Skeletal muscle satellite cell (primary cell): ENCODE results near the gene SYNE1.
A peak's percentile ranks its signal among the peaks of the same experiment; 100 is the strongest.

Source experiments
- H3K27me3 ChIP-seq: 2 replicates; pipeline ENCODE4 v1.7.0; 2013; ENCODE audit warnings: low read length; ENCODE audit not compliant: control insufficient read depth, insufficient read depth
- H3K36me3 ChIP-seq: 2 replicates; pipeline ENCODE4 v1.7.0; 2013; ENCODE audit warnings: mild to moderate bottlenecking, control low read depth, low read length; ENCODE audit not compliant: insufficient read depth
- H3K4me1 ChIP-seq: 2 replicates; pipeline ENCODE4 v1.7.0; 2013; ENCODE audit warnings: low read length; ENCODE audit not compliant: control insufficient read depth, insufficient read depth
- H3K4me2 ChIP-seq: 2 replicates; pipeline ENCODE4 v1.7.0; 2013; ENCODE audit warnings: mild to moderate bottlenecking, low read length
- H3K4me3 ChIP-seq: 2 replicates; pipeline ENCODE4 v1.7.0; 2013; ENCODE audit warnings: low read length
- H3K9ac ChIP-seq: 2 replicates; pipeline ENCODE4 v1.7.0; 2013; ENCODE audit warnings: mild to moderate bottlenecking, low read depth, low read length, moderate library complexity
- H3K9me3 ChIP-seq: replicated peaks from 2 replicates; pipeline ENCODE4 v1.7.0; 2013; ENCODE audit warnings: mild to moderate bottlenecking, control low read depth, low read length

SYNE1 gene

GRCh38 chr6:152176268-152176667 is 460.9 kb downstream of the SYNE1 start:
- Histone ChIP-seq H3K4me2 (no peak overlapping the region), H3K27me3 (no peaks in the 10 kb centered on the region), H3K9ac (no peak overlapping the region), H3K36me3 (peaks cover 30% of the 10 kb centered on the region), H3K9me3 (no peaks in the 10 kb centered on the region), H3K4me3 (no peak overlapping the region), H3K4me1 (no peaks in the 10 kb centered on the region)

DNA sequence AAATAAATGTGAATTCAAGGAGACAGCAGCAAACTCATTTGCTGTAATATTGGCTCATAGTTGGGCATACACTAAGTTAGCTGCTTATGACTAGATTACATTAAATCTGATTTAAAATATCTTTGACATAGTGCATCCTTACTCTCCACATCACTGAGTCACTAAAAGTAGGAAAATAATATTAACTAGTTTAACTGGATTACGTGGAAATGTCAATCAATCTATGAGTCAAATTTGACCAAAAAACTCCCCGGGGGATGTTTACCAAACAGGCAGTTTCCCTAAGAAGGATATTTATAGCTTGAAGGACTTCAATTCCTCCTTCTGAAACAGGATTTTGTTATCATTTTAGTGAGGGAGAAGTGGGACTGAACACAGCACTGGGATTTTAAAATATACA is 463.2 kb downstream of the SYNE1 start:
- Histone ChIP-seq H3K36me3 (peaks cover 28% of the 10 kb centered on the region), H3K27me3 (no peaks in the 10 kb centered on the region), H3K9me3 (no peaks in the 10 kb centered on the region), H3K9ac (no peak overlapping the region), H3K4me3 (no peak overlapping the region), H3K4me2 (no peak overlapping the region), H3K4me1 (no peaks in the 10 kb centered on the region)

- Histone ChIP-seq H3K36me3 (peaks cover 28% of the 10 kb centered on the region), H3K9ac (no peak overlapping the region), H3K27me3 (no peaks in the 10 kb centered on the region), H3K4me3 (no peak overlapping the region), H3K4me1 (no peaks in the 10 kb centered on the region), H3K4me2 (no peak overlapping the region), H3K9me3 (no peaks in the 10 kb centered on the region)
Measured at GRCh38 chr6:152173321-152173720, 463.8 kb downstream of the SYNE1 start.

- no peak overlapping the region for H3K4me2 ChIP-seq
- H3K4me1 ChIP-seq, result no peaks in the 10 kb centered on the region
- no peak overlapping the region for H3K4me3 ChIP-seq
- no peaks in the 10 kb centered on the region for H3K27me3 ChIP-seq
- no peak overlapping the region for H3K9ac ChIP-seq
- no peaks in the 10 kb centered on the region for H3K9me3 ChIP-seq
- H3K36me3 ChIP-seq, result peaks cover 29% of the 10 kb centered on the region
Measured at GRCh38 chr6:152170702-152171667, 466.2 kb downstream of the SYNE1 start.

- no peaks in the 10 kb centered on the region for H3K27me3 ChIP-seq
- H3K9ac ChIP-seq, result no peak overlapping the region
- H3K4me3 ChIP-seq, result no peak overlapping the region
- H3K4me2 ChIP-seq, result no peak overlapping the region
- H3K36me3 ChIP-seq, result peaks cover 23% of the 10 kb centered on the region
- no peaks in the 10 kb centered on the region for H3K4me1 ChIP-seq
- H3K9me3 ChIP-seq, result no peaks in the 10 kb centered on the region
Measured at GRCh38 chr6:152170313-152170701, 466.9 kb downstream of the SYNE1 start.

DNA sequence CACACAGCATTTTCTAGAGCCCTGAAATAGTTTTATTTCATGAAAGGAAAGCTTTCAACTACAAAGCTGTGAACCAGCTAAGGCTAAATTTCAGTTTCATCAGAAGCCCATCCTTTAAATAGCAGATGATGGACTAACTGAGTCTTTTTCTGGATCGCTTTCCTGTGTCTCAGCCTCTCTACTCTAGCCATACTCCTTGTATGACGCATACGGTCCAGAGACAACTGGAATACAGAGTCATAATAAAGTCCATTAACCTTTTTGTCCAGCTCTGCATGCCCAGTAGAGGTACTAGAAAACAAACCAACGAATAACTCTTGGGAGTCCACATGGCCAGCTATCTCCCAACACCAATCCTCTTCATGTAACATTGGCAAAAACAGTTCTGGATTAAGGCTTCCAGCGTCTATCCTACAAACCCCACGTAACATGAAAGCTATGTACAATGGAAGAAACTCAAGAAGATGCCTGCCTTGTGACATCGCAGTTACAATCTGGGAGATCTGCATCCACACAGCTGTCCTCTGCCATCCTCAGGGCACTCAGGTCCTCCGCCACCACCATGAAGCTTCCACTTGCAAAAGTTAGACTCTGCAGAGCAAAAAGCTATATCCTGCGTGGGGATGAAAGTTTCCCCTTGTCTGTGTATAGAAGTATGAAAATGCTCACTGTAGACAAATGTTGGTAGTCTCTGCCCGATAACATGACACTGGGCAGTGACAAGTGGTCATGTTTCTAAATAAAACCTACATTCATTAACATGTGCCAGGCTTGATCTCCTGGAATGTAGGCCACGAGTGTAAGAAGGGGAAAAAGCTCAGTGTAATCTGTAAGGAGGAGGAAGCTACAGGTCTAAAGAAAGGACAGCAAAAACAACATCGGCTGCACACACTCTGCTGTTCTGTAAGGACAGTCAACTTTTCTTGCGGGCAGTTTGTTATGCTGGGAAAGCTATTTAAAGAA is 469.2 kb downstream of the SYNE1 start:
- H3K27me3 ChIP-seq, result no peaks in the 10 kb centered on the region
- no peak overlapping the region for H3K9ac ChIP-seq
- peaks cover 20% of the 10 kb centered on the region for H3K36me3 ChIP-seq
- no peak overlapping the region for H3K4me2 ChIP-seq
- H3K4me3 ChIP-seq, result no peak overlapping the region
- H3K9me3 ChIP-seq, result no peaks in the 10 kb centered on the region
- H3K4me1 ChIP-seq, result no peaks in the 10 kb centered on the region

DNA sequence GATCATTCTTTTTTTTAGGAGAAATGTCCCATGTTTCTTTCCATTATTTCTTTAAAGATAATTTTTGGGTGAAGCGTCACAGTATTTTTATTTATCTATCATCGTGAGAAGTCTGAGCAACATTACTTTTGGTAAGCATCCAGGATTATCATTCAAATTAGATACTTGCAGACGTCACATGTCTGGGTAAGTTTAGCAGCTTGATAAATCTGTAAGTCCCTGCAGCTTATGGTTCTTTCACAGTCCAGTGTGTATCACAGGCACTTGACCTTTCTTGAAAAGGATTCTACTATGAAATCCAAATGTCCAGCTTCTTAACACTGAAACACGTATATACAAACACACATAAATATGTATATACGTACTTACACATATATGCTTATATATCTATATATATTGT is 470.3 kb downstream of the SYNE1 start:
- H3K9ac ChIP-seq, result no peak overlapping the region
- no peak overlapping the region for H3K4me2 ChIP-seq
- peaks cover 20% of the 10 kb centered on the region for H3K36me3 ChIP-seq
- H3K9me3 ChIP-seq, result no peaks in the 10 kb centered on the region
- H3K4me3 ChIP-seq, result no peak overlapping the region
- H3K4me1 ChIP-seq, result peaks cover 1% of the 10 kb centered on the region
- H3K27me3 ChIP-seq, result no peaks in the 10 kb centered on the region

DNA sequence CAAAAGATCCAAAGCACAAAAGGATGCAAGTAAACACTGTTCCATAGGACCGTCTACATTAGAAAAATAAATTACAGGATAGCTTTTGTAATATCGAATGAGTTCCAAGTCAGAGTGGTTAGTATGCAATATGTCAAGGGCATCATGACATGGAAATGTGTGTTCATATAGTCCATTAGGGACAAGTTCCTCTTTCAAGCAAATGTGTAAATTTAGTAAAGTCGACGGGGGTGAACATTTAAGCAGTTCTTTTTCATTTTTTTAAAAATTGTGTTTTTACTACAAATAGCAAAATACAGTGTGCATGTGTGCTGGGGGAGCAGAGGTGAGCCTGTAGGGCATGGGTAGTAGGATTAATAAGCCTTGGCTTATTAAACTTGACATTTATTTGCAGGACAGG is 470.7 kb downstream of the SYNE1 start:
- Histone ChIP-seq H3K27me3 (no peaks in the 10 kb centered on the region), H3K9me3 (no peaks in the 10 kb centered on the region), H3K4me1 (peaks cover 5% of the 10 kb centered on the region), H3K36me3 (peaks cover 20% of the 10 kb centered on the region), H3K4me3 (no peak overlapping the region), H3K9ac (no peak overlapping the region), H3K4me2 (no peak overlapping the region)

DNA sequence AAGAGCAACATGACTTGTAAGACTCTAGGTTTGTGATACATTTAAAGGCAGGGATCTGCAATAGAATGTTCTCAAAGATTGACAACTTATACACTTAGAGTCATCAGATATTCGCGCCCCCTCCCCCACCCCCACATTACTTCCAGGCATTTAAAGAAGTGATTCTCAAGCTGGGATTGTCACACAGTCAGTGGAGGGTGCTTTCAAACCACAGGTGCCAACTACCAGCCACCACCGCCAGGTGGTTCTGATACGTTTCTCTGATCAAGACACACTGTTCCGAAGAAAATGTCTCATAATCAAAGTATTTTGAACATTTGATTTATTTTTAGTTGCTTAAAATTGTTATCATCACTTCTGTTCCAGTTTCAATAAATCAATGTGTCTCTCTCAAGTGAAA is 472.2 kb downstream of the SYNE1 start:
- no peaks in the 10 kb centered on the region for H3K9me3 ChIP-seq
- peaks cover 10% of the 10 kb centered on the region for H3K4me1 ChIP-seq
- no peak overlapping the region for H3K9ac ChIP-seq
- H3K4me2 ChIP-seq, result no peak overlapping the region
- H3K27me3 ChIP-seq, result no peaks in the 10 kb centered on the region
- H3K36me3 ChIP-seq, result peaks cover 17% of the 10 kb centered on the region
- H3K4me3 ChIP-seq, result no peak overlapping the region

DNA sequence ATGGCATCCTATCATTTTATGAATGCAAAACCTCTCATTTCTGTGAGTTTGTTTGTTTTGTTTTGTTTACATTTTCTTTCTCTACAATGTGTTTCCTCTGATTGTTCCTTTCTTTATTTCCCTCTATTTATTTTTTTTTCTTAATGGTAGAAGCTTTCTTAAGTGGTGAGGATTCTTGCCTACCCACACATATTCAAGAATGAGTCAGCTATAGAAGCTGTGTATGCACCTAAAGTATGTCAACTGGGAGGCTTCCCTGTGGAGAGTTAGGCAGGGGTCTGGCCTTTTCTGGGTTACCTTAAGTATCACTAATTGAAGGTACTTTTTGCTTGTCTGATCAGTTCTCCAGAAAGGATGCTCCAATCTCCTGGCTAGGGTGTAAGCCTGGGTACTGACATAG is 475.7 kb downstream of the SYNE1 start:
- H3K4me3 ChIP-seq, result no peak overlapping the region
- no peak overlapping the region for H3K9ac ChIP-seq
- no peaks in the 10 kb centered on the region for H3K27me3 ChIP-seq
- no peaks in the 10 kb centered on the region for H3K9me3 ChIP-seq
- H3K4me2 ChIP-seq, result peak overlapping the region; percentile 15
- peaks cover 10% of the 10 kb centered on the region for H3K4me1 ChIP-seq
- H3K36me3 ChIP-seq, result peaks cover 10% of the 10 kb centered on the region

DNA sequence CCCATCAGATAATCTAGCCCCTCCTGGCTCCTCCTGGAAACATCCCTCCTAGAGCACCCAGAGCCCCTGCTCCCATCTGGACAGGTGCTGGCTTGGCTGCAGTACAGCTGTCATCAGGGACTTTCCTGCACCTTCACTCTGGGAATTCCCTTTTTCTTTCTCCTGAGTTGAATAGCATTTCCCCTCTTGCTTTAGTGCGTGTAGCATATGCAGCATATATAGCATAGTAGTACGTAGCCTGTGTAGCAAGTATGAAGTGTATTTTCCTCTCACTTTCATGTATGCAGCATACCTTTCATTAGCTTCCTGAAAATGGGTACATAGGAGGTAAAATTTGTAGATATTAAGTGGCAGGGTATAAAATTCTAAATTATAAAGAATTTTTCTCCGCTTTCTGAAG is 476.8 kb downstream of the SYNE1 start:
- no peaks in the 10 kb centered on the region for H3K27me3 ChIP-seq
- H3K9me3 ChIP-seq, result no peaks in the 10 kb centered on the region
- no peak overlapping the region for H3K4me3 ChIP-seq
- peaks cover 11% of the 10 kb centered on the region for H3K36me3 ChIP-seq
- H3K4me2 ChIP-seq, result no peak overlapping the region
- peaks cover 10% of the 10 kb centered on the region for H3K4me1 ChIP-seq
- no peak overlapping the region for H3K9ac ChIP-seq
